22Rv1 (cell line): ENCODE data around the gene CLDN5.

Experiments used
- H3K27ac ChIP-seq: fragments of 450-650 bp; 2 replicates; pipeline ENCODE4 v1.5.1; 2017
- CTCF ChIP-seq: fragments of 450-650 bp; IDR thresholded peaks from 2 replicates; pipeline ENCODE4 v1.5.1; 2017; ENCODE audit warnings: mild to moderate bottlenecking
- ZFX ChIP-seq: fragments of 450-650 bp; IDR thresholded peaks from 2 replicates; pipeline ENCODE4 v1.6.1; 2017; ENCODE audit warnings: antibody characterized with exemption, borderline replicate concordance

CLDN5 gene

GRCh38 chr22:19526076-19526701 is 2.0 kb upstream of the CLDN5 start:
- no peak for TF ChIP-seq ZFX
- TF ChIP-seq CTCF = no peak
- no peak overlapping the region for H3K27ac ChIP-seq

GRCh38 chr22:19525666-19526065 is 1.5 kb upstream of the CLDN5 start:
- H3K27ac ChIP-seq = no peak overlapping the region
- no peak for TF ChIP-seq ZFX
- no peak for TF ChIP-seq CTCF

GRCh38 chr22:19525116-19525660 is 978 bp upstream of the CLDN5 start:
- no peak overlapping the region for H3K27ac ChIP-seq
- no peak for TF ChIP-seq ZFX
- no peak for TF ChIP-seq CTCF

- TF ChIP-seq CTCF (no peak), ZFX (no peak)
- no peak overlapping the region for H3K27ac ChIP-seq
Observed at GRCh38 chr22:19523240-19524169, 705 bp downstream of the CLDN5 start.

GRCh38 chr22:19522881-19523239 is 1.4 kb downstream of the CLDN5 start:
- no peak overlapping the region for H3K27ac ChIP-seq
- TF ChIP-seq ZFX (no peak), CTCF (no peak)

GRCh38 chr22:19522190-19522880 is 1.9 kb downstream of the CLDN5 start:
- H3K27ac ChIP-seq = no peak overlapping the region
- TF ChIP-seq CTCF = no peak
- no peak for TF ChIP-seq ZFX
